Amniotic epithelial cell (primary cell): ENCODE results near the gene POLDIP2.

Source experiments
- DNase-seq: peaks from one replicate; pipeline ENCODE4 v3.0.0-alpha.2; 2010; ENCODE audit warnings: low read depth

The POLDIP2 gene

GRCh38 chr17:28357061-28357900 lies at the start of gene POLDIP2:
Gene POLDIP2 (minus strand): TSS chr17:28357527. CDS start chr17:28357448, 79 bp downstream.
- peak; percentile 89 for DNase-seq

- peak; percentile 42 for DNase-seq
Observed at GRCh38 chr17:28406473-28406814, 49.1 kb upstream of the POLDIP2 start.

- DNase-seq = no peak
Observed at GRCh38 chr17:28405632-28406472, 48.5 kb upstream of the POLDIP2 start, which contains the start of gene SLC46A1. Gene SLC46A1 (minus strand): TSS chr17:28406212. CDS start chr17:28406114, 98 bp downstream.

GRCh38 chr17:28404812-28405570 lies 47.7 kb upstream of the POLDIP2 start:
- no peak for DNase-seq

GRCh38 chr17:28404461-28404811 lies 47.1 kb upstream of the POLDIP2 start:
- no peak for DNase-seq

- no peak for DNase-seq
Observed at GRCh38 chr17:28404007-28404406, 46.7 kb upstream of the POLDIP2 start.

- DNase-seq = no peak
Observed at GRCh38 chr17:28402844-28403243, 45.5 kb upstream of the POLDIP2 start.

GRCh38 chr17:28402224-28402630 lies 44.9 kb upstream of the POLDIP2 start:
- DNase-seq = no peak

GRCh38 chr17:28399808-28400207 lies 42.5 kb upstream of the POLDIP2 start:
- DNase-seq = no peak

- peak; percentile 63 for DNase-seq
Observed at GRCh38 chr17:28398280-28398981, 41.1 kb upstream of the POLDIP2 start.

GRCh38 chr17:28397687-28398279 lies 40.5 kb upstream of the POLDIP2 start:
- no peak for DNase-seq

GRCh38 chr17:28397275-28397674 lies 39.9 kb upstream of the POLDIP2 start:
- DNase-seq = no peak

- DNase-seq = no peak
Observed at GRCh38 chr17:28396635-28397239, 39.4 kb upstream of the POLDIP2 start.

- no peak for DNase-seq
Observed at GRCh38 chr17:28395968-28396367, 38.6 kb upstream of the POLDIP2 start.

- no peak for DNase-seq
Observed at GRCh38 chr17:28395426-28395825, 38.1 kb upstream of the POLDIP2 start.

- peak; percentile 86 for DNase-seq
Observed at GRCh38 chr17:28394337-28395116, 37.2 kb upstream of the POLDIP2 start.

GRCh38 chr17:28392491-28392890 lies 35.2 kb upstream of the POLDIP2 start:
- DNase-seq = no peak

GRCh38 chr17:28391401-28391800 lies 34.1 kb upstream of the POLDIP2 start:
- DNase-seq = no peak

- DNase-seq = no peak
Observed at GRCh38 chr17:28390984-28391383, 33.7 kb upstream of the POLDIP2 start.

- no peak for DNase-seq
Observed at GRCh38 chr17:28390563-28390962, 33.2 kb upstream of the POLDIP2 start.
